Hepatocyte (in vitro differentiated cells): ENCODE measurements around the gene SIGLEC14. TPM values are rescaled to one million over a fixed set of nuclear protein-coding genes. Genes with fewer than 3 reads are reported as not detected.

Experiments used
- DNase-seq: peaks from one replicate; pipeline ENCODE4 v3.0.0-alpha.2; 2016; ENCODE audit warnings: low spot score
- H2AFZ ChIP-seq: fragments of 200-600 bp; sonication (generic); 2 replicates; pipeline ENCODE4 v1.6.0; 2016; ENCODE audit warnings: antibody characterized with exemption, mild to moderate bottlenecking
- H3K27ac ChIP-seq: fragments of 200-600 bp; sonication (generic); 2 replicates; pipeline ENCODE4 v1.5.1; 2016; ENCODE audit warnings: mild to moderate bottlenecking
- H3K27me3 ChIP-seq: fragments of 200-600 bp; sonication (generic); 2 replicates; pipeline ENCODE4 v1.6.1; 2016
- H3K36me3 ChIP-seq: fragments of 200-600 bp; sonication (generic); replicated peaks from 2 replicates; pipeline ENCODE4 v1.5.1; 2016; ENCODE audit warnings: low read depth; ENCODE audit not compliant: insufficient read depth
- H3K4me1 ChIP-seq: fragments of 200-600 bp; sonication (generic); 2 replicates; pipeline ENCODE4 v1.5.1; 2016; ENCODE audit warnings: mild to moderate bottlenecking, moderate library complexity; ENCODE audit not compliant: insufficient read depth
- H3K4me2 ChIP-seq: fragments of 200-600 bp; sonication (generic); 2 replicates; pipeline ENCODE4 v1.6.0; 2016
- H3K4me3 ChIP-seq: fragments of 200-600 bp; sonication (generic); 2 replicates; pipeline ENCODE4 v1.5.1; 2016; ENCODE audit warnings: mild to moderate bottlenecking
- H3K79me2 ChIP-seq: fragments of 200-600 bp; sonication (generic); 2 replicates; pipeline ENCODE4 v1.6.0; 2017; ENCODE audit warnings: mild to moderate bottlenecking
- H3K9me2 ChIP-seq: fragments of 200-600 bp; sonication (generic); replicated peaks from 2 replicates; pipeline ENCODE4 v1.6.0; 2017; ENCODE audit warnings: mild to moderate bottlenecking; ENCODE audit not compliant: insufficient read depth
- H3K9me3 ChIP-seq: fragments of 200-600 bp; sonication (generic); 2 replicates; pipeline ENCODE4 v1.5.1; 2016; ENCODE audit warnings: low read depth, mild to moderate bottlenecking
- H4K20me1 ChIP-seq: fragments of 200-600 bp; sonication (generic); 2 replicates; pipeline ENCODE4 v1.6.0; 2016; ENCODE audit warnings: mild to moderate bottlenecking; ENCODE audit not compliant: insufficient read depth, poor library complexity, severe bottlenecking
- CTCF ChIP-seq: fragments of 200-600 bp; sonication (generic); IDR thresholded peaks from 2 replicates; pipeline ENCODE4 v1.5.1; 2016; ENCODE audit warnings: antibody characterized with exemption, mild to moderate bottlenecking; ENCODE audit not compliant: poor library complexity
- EZH2 ChIP-seq: fragments of 200-600 bp; sonication (generic); IDR thresholded peaks from 2 replicates; pipeline ENCODE4 v1.6.1; 2016; ENCODE audit warnings: antibody characterized with exemption, mild to moderate bottlenecking, borderline replicate concordance
- EZH2phosphoT487 ChIP-seq: fragments of 200-600 bp; sonication (generic); IDR thresholded peaks from one replicate; pipeline ENCODE4 v1.6.1; 2018; ENCODE audit warnings: antibody characterized with exemption, mild to moderate bottlenecking, low read depth, moderate library complexity; ENCODE audit not compliant: unreplicated experiment, severe bottlenecking
- WGBS: methylation state at CpG from one replicate; pipeline ENCODE4 v1.1.6; 2016; ENCODE audit warnings: low lambda C conversion rate; ENCODE audit errors: missing lambda C conversion rate; 5-methylcytosine and 5-hydroxymethylcytosine counted together
- polyA plus RNA-seq: library from polyadenylated mRNA; unstranded; fragments of >200 nt; fragmentation: Nextera tagmentation; extraction: Ambion mirVana; gene quantifications from 2 replicates; pipeline ENCODE4 v1.2.1, GENCODE V29; 2016
- total RNA-seq: library from RNA; depleted of rRNA; stranded (reverse); fragments of >200 nt; gene quantifications from 2 replicates; pipeline ENCODE4 v1.2.3, GENCODE V29; 2014

SIGLEC14 gene
- total and polyA plus RNA-seq, 2 experiments from 2014 or later = 0.13 to 0.47 TPM

GRCh38 chr19:51664997-51665396, 18.4 kb upstream of the SIGLEC14 start:
- Histone ChIP-seq H3K36me3 (no peaks in the 10 kb centered on the region), H3K27ac (no peak overlapping the region), H3K4me1 (no peaks in the 10 kb centered on the region), H3K4me3 (no peak overlapping the region), H3K9me3 (no peaks in the 10 kb centered on the region), H4K20me1 (no peaks in the 10 kb centered on the region), H3K9me2 (no peaks in the 10 kb centered on the region), H2AFZ (no peak overlapping the region), H3K4me2 (no peak overlapping the region), H3K79me2 (no peaks in the 10 kb centered on the region), H3K27me3 (peaks cover 8% of the 10 kb centered on the region)
- WGBS = 66% methylated on average over 3 of the region's 3 CpGs
- TF ChIP-seq EZH2phosphoT487 (no peak), CTCF (no peak), EZH2 (no peak)
- no peak for DNase-seq

GRCh38 chr19:51664131-51664530, 17.5 kb upstream of the SIGLEC14 start:
- H3K36me3 ChIP-seq = no peaks in the 10 kb centered on the region
- no peak for DNase-seq
- H4K20me1 ChIP-seq = no peaks in the 10 kb centered on the region
- no peak overlapping the region for H3K4me3 ChIP-seq
- H2AFZ ChIP-seq = no peak overlapping the region
- 4% methylated on average over 1 of the region's 1 CpG for WGBS
- no peaks in the 10 kb centered on the region for H3K9me2 ChIP-seq
- H3K79me2 ChIP-seq = no peaks in the 10 kb centered on the region
- peaks cover 8% of the 10 kb centered on the region for H3K27me3 ChIP-seq
- H3K9me3 ChIP-seq = no peaks in the 10 kb centered on the region
- no peak overlapping the region for H3K4me2 ChIP-seq
- no peak overlapping the region for H3K27ac ChIP-seq
- no peak for TF ChIP-seq EZH2phosphoT487
- no peaks in the 10 kb centered on the region for H3K4me1 ChIP-seq

GRCh38 chr19:51663650-51664049, 17.0 kb upstream of the SIGLEC14 start:
- TF ChIP-seq EZH2 = no peak
- TF ChIP-seq CTCF = no peak
- TF ChIP-seq EZH2phosphoT487 = no peak
- Histone ChIP-seq H3K9me2 (no peaks in the 10 kb centered on the region), H3K79me2 (no peaks in the 10 kb centered on the region), H3K9me3 (no peaks in the 10 kb centered on the region), H3K27me3 (peaks cover 8% of the 10 kb centered on the region), H3K4me2 (no peak overlapping the region), H3K4me1 (no peaks in the 10 kb centered on the region), H4K20me1 (no peaks in the 10 kb centered on the region), H3K36me3 (no peaks in the 10 kb centered on the region), H2AFZ (no peak overlapping the region), H3K4me3 (no peak overlapping the region), H3K27ac (no peak overlapping the region)
- WGBS = 46% methylated on average over 3 of the region's 3 CpGs
- no peak for DNase-seq

- H2AFZ ChIP-seq = no peak overlapping the region
- H4K20me1 ChIP-seq = no peaks in the 10 kb centered on the region
- no peaks in the 10 kb centered on the region for H3K9me3 ChIP-seq
- no peaks in the 10 kb centered on the region for H3K79me2 ChIP-seq
- peak; percentile 73 for TF ChIP-seq CTCF
- no peak for TF ChIP-seq EZH2phosphoT487
- H3K36me3 ChIP-seq = no peaks in the 10 kb centered on the region
- no peak overlapping the region for H3K27ac ChIP-seq
- no peak overlapping the region for H3K4me2 ChIP-seq
- no peaks in the 10 kb centered on the region for H3K4me1 ChIP-seq
- no peaks in the 10 kb centered on the region for H3K9me2 ChIP-seq
- 11% methylated on average over 9 of the region's 10 CpGs for WGBS
- no peak overlapping the region for H3K4me3 ChIP-seq
- peaks cover 8% of the 10 kb centered on the region for H3K27me3 ChIP-seq
- peak; percentile 92 for DNase-seq
Measured at GRCh38 chr19:51660975-51661600, 14.5 kb upstream of the SIGLEC14 start.
